Heart left ventricle (tissue), 16 donors: ENCODE results near the gene CTSA. TPM values are rescaled to one million over a fixed set of nuclear protein-coding genes. Genes with fewer than 3 reads are reported as not detected.

Source experiments
- ATAC-seq, 4 donors: fragments of 200-7000 bp; cut with Tn5 transposase; one replicate each; pipeline ENCODE4 v1.9.1; 2020 to 2022; ENCODE audit warnings: moderate library complexity in 4 of 4, mild to moderate bottlenecking in 3 of 4, moderate number of reproducible peaks in 1 of 4
- DNase-seq, 5 donors: peaks; one replicate each; pipeline ENCODE4 v3.0.0-alpha.2; 2020
- H3K27ac ChIP-seq, 12 donors: fragments of 200-600 bp; sonication (generic) in 4 of 12; one replicate each; pipeline versions ENCODE4 v1.5.0 to v1.8.0; 2016 to 2022; ENCODE audit warnings: mild to moderate bottlenecking in 2 of 12
- H3K27me3 ChIP-seq, 9 donors: fragments of 200-600 bp; sonication (generic) in 2 of 9; one replicate each; pipeline versions ENCODE4 v1.5.1 to v1.8.0; 2016 to 2022; ENCODE audit warnings: mild to moderate bottlenecking in 3 of 9
- H3K36me3 ChIP-seq, 9 donors: fragments of 200-600 bp; sonication (generic) in 2 of 9; one replicate each; pipeline versions ENCODE4 v1.5.0 to v1.8.0; 2018 to 2022; ENCODE audit warnings: mild to moderate bottlenecking in 2 of 9
- H3K4me1 ChIP-seq, 12 donors: fragments of 200-600 bp; sonication (generic) in 4 of 12; one replicate each; pipeline versions ENCODE4 v1.5.0 to v1.8.0; 2016 to 2022; ENCODE audit warnings: mild to moderate bottlenecking in 3 of 12
- H3K4me3 ChIP-seq, 12 donors: fragments of 200-600 bp; sonication (generic) in 4 of 12; one replicate each; pipeline versions ENCODE4 v1.5.0 to v1.8.0; 2017 to 2022; ENCODE audit warnings: mild to moderate bottlenecking in 9 of 12, moderate library complexity in 4 of 12
- H3K9me3 ChIP-seq, 12 donors: fragments of 200-600 bp; sonication (generic) in 4 of 12; one replicate each; pipeline versions ENCODE4 v1.5.0 to v1.8.0; 2016 to 2022; ENCODE audit warnings: mild to moderate bottlenecking in 1 of 12
- CTCF ChIP-seq, 12 donors: fragments of 200-600 bp; sonication (generic) in 4 of 12; IDR thresholded peaks; one replicate each; pipeline versions ENCODE4 v1.5.0 to v1.8.0; 2018 to 2022; ENCODE audit warnings: antibody characterized with exemption in 12 of 12, mild to moderate bottlenecking in 5 of 12
- POLR2A ChIP-seq, 2 donors: fragments of 450-650 bp; IDR thresholded peaks; one replicate each; pipeline ENCODE4 v1.6.1; 2017; ENCODE audit warnings: antibody characterized with exemption in 2 of 2, mild to moderate bottlenecking in 2 of 2, moderate library complexity in 2 of 2
- WGBS, 4 donors: extraction: QIAGEN DNeasy Blood & Tissue Kit in 2 of 4; methylation state at CpG; one replicate each; pipeline versions ENCODE4 v1.1.5 to v1.1.7; 2013 to 2018; 5-methylcytosine and 5-hydroxymethylcytosine counted together
- intact Hi-C, 10 donors: fragments of 100-400 bp; cut with DNase I; formaldehyde crosslinking; loops; one replicate each; pipeline versions ENCODE4 v1.11.1 to v1.14.2; 2022
- polyA plus RNA-seq, 2 donors: library from polyadenylated mRNA; stranded (reverse); fragments of 200-250 nt; gene quantifications; one replicate each; pipeline ENCODE4 v1.2.3, GENCODE V29; 2013
- total RNA-seq, 9 donors: library from RNA; depleted of rRNA in 2 of 9; stranded (reverse); fragments of >200 nt in 2 of 9; fragmentation: NEBNext Ultra II Directional in 3 of 9; extraction: Animal tissue kit (Norgen Biotek cat#: 25700) in 3 of 9; gene quantifications; one replicate each; pipeline versions ENCODE4 v1.1.0 to v1.2.4, GENCODE V29; 2016 to 2023
- donor health status: ischemic (EF 13 %, LVEDD 7.1; RV severe dilation, severe dysfunction).
- donor health status: healthy with polysubstance abuse.
- donor health status: DM: no; HTN: yes; CAD: no.
- donor health status: DM: no; HTN: no; CAD: no.
- donor health status: ischemic (EF 25% LVEDD 6.9; RV normal size, moderate dysfunction).
- donor health status: ischemic (EF 25% LVEDD 5.7; RV mildly dilated, moderate dysfunction).
- donor health status: healthy.
- donor health status: DM: yes; HTN: yes; CAD: no.
- donor health status: ischemic (EF 35%, LVEDD 5.7; RV mildly dilated, moderate dysfunction).
- donor health status: nonischemic (EF 11% LVEDD 7.7; RV severe dilation, severe dysfunction).
- donor health status: DM: yes; HTN: yes; CAD: no.
- donor health status: PGD.
- donor health status: ischemic (EF 29% LVEDD 5.4; RV normal size, mild dysfunction).
- donor health status: nonischemic (EF 23%, LVEDD 6.1; RV moderate dilation, normal function).

Gene CTSA
- total and polyA plus RNA-seq, 11 donors: 62.5 to 214 (median 107) TPM

- Histone ChIP-seq H3K36me3 (no peaks in the 10 kb centered on the region), H3K27me3 (no peaks in the 10 kb centered on the region), H3K4me1 (peaks cover 0 to 85% (median 30%) of the 10 kb centered on the region in 12 donors), H3K9me3 (no peaks in the 10 kb centered on the region), H3K4me3 (no peak overlapping the region), H3K27ac (peak overlapping the region; percentile 31 to 92 (median 76))
- intact Hi-C loops: no loop called here
- DNase-seq (no peak), ATAC-seq (peak in 1 of 4 donors; percentile 28)
- TF ChIP-seq POLR2A (IDR thresholded peaks at IDR 0.05) (no peak), CTCF (IDR thresholded peaks at IDR 0.05) (no peak)
- WGBS, 4 donors: 84 to 90% (median 87%) methylated on average over 12 of the region's 12 CpGs
Measured at GRCh38 chr20:45918779-45919537, 27.8 kb downstream of the CTSA start.

DNA sequence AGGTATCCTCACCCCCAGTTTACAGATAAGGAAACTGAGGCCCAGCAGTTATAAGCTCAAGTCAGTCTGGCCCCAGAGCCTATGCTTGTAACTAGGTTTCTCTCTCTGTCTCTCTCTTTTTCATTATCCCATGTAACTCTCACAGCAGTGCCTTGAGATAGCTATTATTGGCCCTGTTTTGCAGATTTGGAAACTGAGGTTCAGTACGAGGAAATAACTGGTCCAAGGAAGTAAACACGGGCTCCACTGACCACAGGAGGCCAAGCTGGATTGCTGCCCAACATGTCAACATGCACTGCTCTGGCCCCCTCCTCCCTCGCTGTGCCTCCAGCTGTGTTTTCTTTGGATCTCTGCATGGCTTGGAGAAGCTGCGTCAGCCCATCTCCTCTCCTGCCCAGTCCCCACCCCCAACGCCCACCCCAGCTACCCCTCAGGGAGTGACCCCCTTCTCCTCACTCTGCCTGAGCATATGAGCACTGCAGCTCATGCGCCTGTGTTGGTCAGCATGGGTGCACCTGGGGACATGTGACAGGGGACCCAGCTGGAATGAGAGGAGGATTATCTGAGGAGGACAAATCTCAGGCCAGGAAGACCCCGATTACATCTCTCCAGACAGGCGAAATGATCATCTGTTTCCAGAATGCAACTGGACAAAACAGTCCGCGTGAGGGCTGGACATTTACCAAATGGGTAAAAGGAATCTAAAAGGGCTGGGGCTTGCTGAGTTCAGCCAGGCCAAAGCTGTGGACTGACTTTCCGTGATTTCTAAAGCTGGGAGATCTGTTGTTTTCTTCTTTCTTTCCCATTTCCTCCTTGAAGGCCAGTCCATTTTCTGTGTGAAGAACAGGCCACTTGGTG is 28.6 kb downstream of the CTSA start:
- TF ChIP-seq POLR2A (IDR thresholded peaks at IDR 0.05) (no peak), CTCF (IDR thresholded peaks at IDR 0.05) (no peak)
- ATAC-seq (peak; percentile 68 to 74 (median 69)), DNase-seq (peak; percentile 81 to 93 (median 86))
- H3K36me3 ChIP-seq: no peaks in the 10 kb centered on the region
- no peaks in the 10 kb centered on the region for H3K27me3 ChIP-seq
- peak overlapping the region in 2 of 12 donors; percentile 18 to 19 for H3K4me3 ChIP-seq
- 41 to 57% (median 52%) methylated on average over 11 of the region's 11 CpGs for WGBS, 4 donors
- peaks cover 3 to 85% (median 37%) of the 10 kb centered on the region in 12 donors for H3K4me1 ChIP-seq
- H3K9me3 ChIP-seq: no peaks in the 10 kb centered on the region
- intact Hi-C loops: no loop called here
- H3K27ac ChIP-seq: peak overlapping the region; percentile 57 to 92 (median 76)

GRCh38 chr20:45920462-45921336 is 29.6 kb downstream of the CTSA start:
- no peaks in the 10 kb centered on the region for H3K9me3 ChIP-seq
- peaks cover 3 to 85% (median 43%) of the 10 kb centered on the region in 12 donors for H3K4me1 ChIP-seq
- 73 to 79% (median 75%) methylated on average over 9 of the region's 9 CpGs for WGBS, 4 donors
- H3K4me3 ChIP-seq: peak overlapping the region in 1 of 12 donors; percentile 19
- H3K27me3 ChIP-seq: no peaks in the 10 kb centered on the region
- H3K36me3 ChIP-seq: no peaks in the 10 kb centered on the region
- TF ChIP-seq CTCF (IDR thresholded peaks at IDR 0.05): no peak
- no peak for TF ChIP-seq POLR2A (IDR thresholded peaks at IDR 0.05)
- intact Hi-C loops: no loop called here
- no peak for DNase-seq
- H3K27ac ChIP-seq: peak overlapping the region; percentile 57 to 92 (median 76)
- ATAC-seq: no peak
